B cell (primary cell): ENCODE results near the gene ANTXRL. TPM values are rescaled to one million over a fixed set of nuclear protein-coding genes. Genes with fewer than 3 reads are reported as not detected.
"Not testable (repeated sequence)": the region's sequence is repeated elsewhere in the genome, so short reads cannot be mapped to it uniquely, and the experiment has no call there.

Experiments
- ATAC-seq: fragments of 200-7000 bp; cut with Tn5 transposase; one replicate; pipeline ENCODE4 v1.10.0; 2021; ENCODE audit warnings: low read depth, mild to moderate bottlenecking, moderate number of reproducible peaks, moderate library complexity
- CTCF ChIA-PET: fragments of 350-600 bp; sonication (Branson Sonifier 250); formaldehyde crosslinking; loops from one replicate; lab custom pipeline; 2021; ENCODE audit warnings: antibody characterized with exemption, inconsistent platforms; lab: Charles Lee
- POLR2A ChIA-PET: fragments of 350-600 bp; sonication (Branson Sonifier 250); formaldehyde crosslinking; loops from one replicate; lab custom pipeline; 2021; ENCODE audit warnings: antibody characterized with exemption; lab: Charles Lee
- DNase-seq: peaks from one replicate; pipeline ENCODE4 v3.0.0; 2013
- H2AFZ ChIP-seq: 2 replicates; pipeline ENCODE4 v1.6.1; 2012; ENCODE audit warnings: mild to moderate bottlenecking, low read depth, low read length; ENCODE audit not compliant: insufficient read depth, poor library complexity, severe bottlenecking
- H3K27ac ChIP-seq, 2 donors: 1 replicate in 1 of 2; 2 replicates in 1 of 2; pipeline ENCODE4 v1.5.1; 2012 to 2013; ENCODE audit warnings: low read length in 2 of 2, mild to moderate bottlenecking in 2 of 2, moderate library complexity in 1 of 2
- H3K27me3 ChIP-seq, 4 experiments: fragments of 200-600 bp in 1 of 4; sonication (generic) in 1 of 4; replicated peaks in 1 of 4; 1 replicate in 2 of 4; 2 replicates in 2 of 4; pipeline versions ENCODE4 v1.6.1 to v1.7.0; 2013 to 2016; ENCODE audit warnings: low read length in 3 of 4, mild to moderate bottlenecking in 2 of 4, mixed read lengths in 1 of 4, moderate library complexity in 1 of 4; ENCODE audit not compliant: insufficient read depth in 4 of 4, control insufficient read depth in 3 of 4; ENCODE audit errors: control extremely low read depth in 1 of 4
- H3K36me3 ChIP-seq, 2 experiments: replicated peaks in 1 of 2; 1 replicate in 1 of 2; 2 replicates in 1 of 2; pipeline versions ENCODE4 v1.6.1 to v1.7.1; 2013; ENCODE audit warnings: low read length in 1 of 2; ENCODE audit not compliant: insufficient read depth in 2 of 2, control insufficient read depth in 1 of 2; ENCODE audit errors: control extremely low read depth in 1 of 2, extremely low read depth in 1 of 2
- H3K4me1 ChIP-seq, 2 donors: fragments of 200-600 bp in 1 of 2; sonication (generic) in 1 of 2; 1 replicate in 1 of 2; 2 replicates in 1 of 2; pipeline versions ENCODE4 v1.5.1 to v1.6.1; 2013 to 2017; ENCODE audit warnings: low read length in 2 of 2; ENCODE audit not compliant: control insufficient read depth in 2 of 2, insufficient read depth in 2 of 2
- H3K4me2 ChIP-seq: replicated peaks from 2 replicates; pipeline ENCODE3; 2012; ENCODE audit warnings: mild to moderate bottlenecking, low read depth, low read length; ENCODE audit not compliant: poor library complexity, severe bottlenecking
- H3K4me3 ChIP-seq, 5 experiments: fragments of 200-600 bp in 1 of 5; sonication (generic) in 1 of 5; 1 replicate in 3 of 5; 2 replicates in 2 of 5; pipeline versions ENCODE4 v1.5.1 to v1.7.0; 2011 to 2016; ENCODE audit warnings: low read length in 4 of 5, mild to moderate bottlenecking in 4 of 5, low read depth in 2 of 5, control low read depth in 1 of 5, moderate library complexity in 1 of 5; ENCODE audit not compliant: insufficient read depth in 1 of 5; ENCODE audit errors: control extremely low read depth in 1 of 5, extremely low read depth in 1 of 5
- H3K79me2 ChIP-seq: fragments of 200-600 bp; sonication (generic); one replicate; pipeline ENCODE4 v1.6.0; 2016; ENCODE audit warnings: low read length; ENCODE audit not compliant: control insufficient read depth, insufficient read depth
- H3K9ac ChIP-seq: fragments of 200-600 bp; sonication (generic); 2 replicates; pipeline ENCODE4 v1.6.1; 2017; ENCODE audit warnings: mild to moderate bottlenecking, low read length, moderate library complexity
- H3K9me3 ChIP-seq, 3 donors: one replicate each; pipeline versions ENCODE4 v1.6.1 to v1.7.1; 2013; ENCODE audit warnings: low read length in 2 of 3; ENCODE audit not compliant: control insufficient read depth in 2 of 3, insufficient read depth in 1 of 3; ENCODE audit errors: control extremely low read depth in 1 of 3
- H4K20me1 ChIP-seq: 2 replicates; pipeline ENCODE4 v1.6.0; 2012; ENCODE audit warnings: mild to moderate bottlenecking, low read length; ENCODE audit not compliant: insufficient read depth, control insufficient read depth, poor library complexity, severe bottlenecking
- H3K27ac Mint-ChIP-seq: one replicate; pipeline ENCODE4 v1.8.0; 2021; ENCODE audit warnings: mixed read lengths
- H3K27me3 Mint-ChIP-seq: one replicate; pipeline ENCODE4 v1.8.0; 2021; ENCODE audit warnings: mixed read lengths
- H3K4me1 Mint-ChIP-seq: one replicate; pipeline ENCODE4 v1.8.0; 2021; ENCODE audit warnings: mixed read lengths
- H3K4me3 Mint-ChIP-seq: one replicate; pipeline ENCODE4 v1.8.0; 2021; ENCODE audit warnings: mixed read lengths
- H3K9me3 Mint-ChIP-seq: one replicate; pipeline ENCODE4 v1.8.0; 2022; ENCODE audit warnings: mixed read lengths; ENCODE audit not compliant: insufficient read depth
- WGBS: methylation state at CpG from one replicate; pipeline ENCODE4 v1.1.5; 2013; ENCODE audit warnings: missing lambda C conversion rate; ENCODE audit not compliant: insufficient coverage; 5-methylcytosine and 5-hydroxymethylcytosine counted together
- intact Hi-C: fragments of 100-400 bp; cut with micrococcal nuclease; formaldehyde crosslinking; loops from one replicate; pipeline ENCODE4 v1.10.0; 2022
- polyA plus RNA-seq: library from polyadenylated mRNA; depleted of rRNA; stranded (reverse); fragments of >200 nt; gene quantifications from 2 replicates; pipeline ENCODE4 v1.2.3, GENCODE V29; 2012
- total RNA-seq, 2 donors: library from RNA; stranded (reverse); fragments of 120-200 nt in 1 of 2; gene quantifications; 1 replicate in 1 of 2; 2 replicates in 1 of 2; pipeline versions ENCODE4 v1.2.3 to v1.2.4, GENCODE V29; 2013 to 2022

The ANTXRL gene
- total and polyA plus RNA-seq, 2 donors (not counting 1 experiment from before 2014, with no cell fraction given) = not detected

GRCh38 chr10:46377022-46377421 lies 90.2 kb downstream of the ANTXRL start:
- H3K4me1 ChIP-seq, H4K20me1 ChIP-seq, POLR2A ChIA-PET, H3K4me2 ChIP-seq, H3K9me3 ChIP-seq, H3K4me1 Mint-ChIP-seq, intact Hi-C loops, H3K9me3 Mint-ChIP-seq, H3K36me3 ChIP-seq, ATAC-seq, DNase-seq, H3K4me3 ChIP-seq, H3K9ac ChIP-seq, H3K27me3 ChIP-seq, H3K27ac ChIP-seq, H2AFZ ChIP-seq, H3K27ac Mint-ChIP-seq, H3K79me2 ChIP-seq, CTCF ChIA-PET, H3K4me3 Mint-ChIP-seq, H3K27me3 Mint-ChIP-seq: not testable (repeated sequence)
- WGBS = no CpG with 5 or more reads among the region's 1 CpG

GRCh38 chr10:46377651-46378050 lies 90.9 kb downstream of the ANTXRL start:
- H3K9ac ChIP-seq, H3K27me3 Mint-ChIP-seq, H3K79me2 ChIP-seq, ATAC-seq, H3K36me3 ChIP-seq, H3K4me3 Mint-ChIP-seq, H3K4me3 ChIP-seq, CTCF ChIA-PET, H3K27ac Mint-ChIP-seq, H2AFZ ChIP-seq, H3K4me1 Mint-ChIP-seq, intact Hi-C loops, H3K27ac ChIP-seq, H3K4me1 ChIP-seq, H3K9me3 ChIP-seq, H3K27me3 ChIP-seq, H3K9me3 Mint-ChIP-seq, H3K4me2 ChIP-seq, POLR2A ChIA-PET, DNase-seq, H4K20me1 ChIP-seq: not testable (repeated sequence)
- WGBS = no CpG with 5 or more reads among the region's 4 CpGs

DNA sequence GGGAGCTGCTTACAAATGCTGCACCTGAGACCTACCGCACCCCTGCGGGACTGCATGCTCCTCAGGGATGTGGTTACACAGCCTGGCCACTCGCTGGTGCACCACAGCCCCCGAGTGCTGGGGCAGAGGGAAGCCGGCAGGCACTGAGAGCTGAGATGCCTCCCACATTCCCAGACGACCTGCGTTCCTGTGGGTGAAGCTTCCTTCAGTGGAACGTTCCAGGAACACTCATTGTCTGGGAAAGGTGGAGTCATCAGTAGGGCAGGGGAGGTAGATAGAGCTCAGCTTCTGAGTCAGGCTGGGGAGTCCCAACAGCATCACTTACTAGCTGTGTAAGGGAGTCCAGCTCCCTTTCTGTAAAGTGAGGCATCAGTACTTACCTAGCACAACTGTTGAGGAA lies 91.3 kb downstream of the ANTXRL start:
- H3K27ac Mint-ChIP-seq, H3K79me2 ChIP-seq, H3K4me1 ChIP-seq, H3K9me3 ChIP-seq, H3K36me3 ChIP-seq, H3K4me3 ChIP-seq, H2AFZ ChIP-seq, H3K9me3 Mint-ChIP-seq, POLR2A ChIA-PET, H3K27me3 ChIP-seq, H3K27me3 Mint-ChIP-seq, H3K4me2 ChIP-seq, CTCF ChIA-PET, H3K4me3 Mint-ChIP-seq, H3K9ac ChIP-seq, intact Hi-C loops, H3K4me1 Mint-ChIP-seq, ATAC-seq, DNase-seq, H4K20me1 ChIP-seq, H3K27ac ChIP-seq: not testable (repeated sequence)
- WGBS = no CpG with 5 or more reads among the region's 8 CpGs

DNA sequence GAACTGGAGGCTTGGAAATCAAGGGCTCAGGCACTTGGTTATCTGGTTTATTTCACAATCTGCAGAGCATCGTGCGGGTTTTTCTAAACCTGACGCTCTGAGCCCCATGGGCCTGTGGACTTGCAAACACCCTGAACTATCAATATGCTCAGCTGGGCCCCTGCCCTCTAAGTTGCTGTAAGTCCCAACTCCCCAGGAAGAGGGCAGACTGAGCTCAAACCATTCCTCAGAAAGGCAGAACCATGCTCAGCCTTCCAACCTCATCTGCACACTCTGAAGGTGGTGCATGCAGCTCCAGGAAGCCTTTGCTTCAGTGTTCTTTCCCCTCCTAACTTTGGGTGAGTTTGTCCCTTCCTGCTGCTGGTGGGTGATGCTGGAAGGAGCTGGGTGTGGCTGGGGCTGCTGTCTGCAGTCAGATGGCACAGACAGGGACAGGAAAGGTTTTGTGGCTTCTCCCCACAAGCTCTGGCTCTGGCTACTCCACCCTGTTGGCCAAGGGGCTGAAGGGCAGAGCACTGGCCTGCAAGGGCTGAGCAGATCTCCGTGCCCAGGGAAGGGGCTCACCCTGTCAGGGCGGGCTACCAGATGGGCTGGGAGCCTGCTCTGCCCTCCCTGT lies 92.5 kb downstream of the ANTXRL start:
- intact Hi-C loops, DNase-seq, H3K9me3 Mint-ChIP-seq, H3K4me2 ChIP-seq, H3K27ac ChIP-seq, H3K4me1 Mint-ChIP-seq, H3K9ac ChIP-seq, H3K27ac Mint-ChIP-seq, ATAC-seq, H3K4me1 ChIP-seq, CTCF ChIA-PET, H3K79me2 ChIP-seq, H2AFZ ChIP-seq, POLR2A ChIA-PET, H3K4me3 ChIP-seq, H3K4me3 Mint-ChIP-seq, H3K27me3 Mint-ChIP-seq, H3K9me3 ChIP-seq, H3K27me3 ChIP-seq, H3K36me3 ChIP-seq, H4K20me1 ChIP-seq: not testable (repeated sequence)
- WGBS = no CpG with 5 or more reads among the region's 5 CpGs
